ENCODE results near the gene TNNC2.

TNNC2 gene

GRCh38 chr20:45841407-45842129 is 14.5 kb upstream of the TNNC2 start:
- TF ChIP-seq TAF1 (IDR thresholded peaks at IDR 0.05; ENCODE audit: low read depth): no peak
- no peak for TF ChIP-seq EP300 (IDR thresholded peaks at IDR 0.05; ENCODE audit: borderline replicate concordance)
- no peak for TF ChIP-seq FOXM1 (IDR thresholded peaks at IDR 0.05; ENCODE audit: borderline replicate concordance, low read depth)
- TF ChIP-seq, protein P1, sequence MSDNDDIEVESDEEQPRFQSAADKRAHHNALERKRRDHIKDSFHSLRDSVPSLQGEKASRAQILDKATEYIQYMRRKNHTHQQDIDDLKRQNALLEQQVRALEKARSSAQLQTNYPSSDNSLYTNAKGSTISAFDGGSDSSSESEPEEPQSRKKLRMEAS (IDR thresholded peaks at IDR 0.05): no peak
- no peak for TF ChIP-seq REST (IDR thresholded peaks at IDR 0.05; ENCODE audit: low read depth)
- TF ChIP-seq YY1 (IDR thresholded peaks at IDR 0.05; ENCODE audit: low read depth): no peak
- no peak for TF ChIP-seq EGR1 (IDR thresholded peaks at IDR 0.05)
- no peak for TF ChIP-seq USF1 (IDR thresholded peaks at IDR 0.05)

GRCh38 chr20:45840700-45841198 is 13.6 kb upstream of the TNNC2 start:
- no peak for TF ChIP-seq YY1 (IDR thresholded peaks at IDR 0.05; ENCODE audit: low read depth)
- TF ChIP-seq USF1 (IDR thresholded peaks at IDR 0.05): no peak
- no peak for TF ChIP-seq TCF12 (IDR thresholded peaks at IDR 0.05; ENCODE audit: low read depth)
- TF ChIP-seq RAD21 (IDR thresholded peaks at IDR 0.05; ENCODE audit: low read depth): no peak
- TF ChIP-seq, protein P1 (IDR thresholded peaks at IDR 0.05): no peak

- TF ChIP-seq TCF12 (IDR thresholded peaks at IDR 0.05; ENCODE audit: low read depth): no peak
- TF ChIP-seq RAD21 (IDR thresholded peaks at IDR 0.05; ENCODE audit: low read depth): no peak
- TF ChIP-seq TAF1 (IDR thresholded peaks at IDR 0.05; ENCODE audit: low read depth): no peak
- TF ChIP-seq FOXM1 (IDR thresholded peaks at IDR 0.05; ENCODE audit: borderline replicate concordance, low read depth): no peak
- no peak for TF ChIP-seq YY1 (IDR thresholded peaks at IDR 0.05; ENCODE audit: low read depth)
- TF ChIP-seq CREB1 (IDR thresholded peaks at IDR 0.05; ENCODE audit: low read depth): no peak
- no peak for TF ChIP-seq USF1 (IDR thresholded peaks at IDR 0.05)
- TF ChIP-seq ZBTB7A (IDR thresholded peaks at IDR 0.05; ENCODE audit: low read depth): no peak
- TF ChIP-seq EP300 (IDR thresholded peaks at IDR 0.05; ENCODE audit: borderline replicate concordance): no peak
- no peak for TF ChIP-seq TEAD4 (IDR thresholded peaks at IDR 0.05)
- no peak for TF ChIP-seq REST (IDR thresholded peaks at IDR 0.05; ENCODE audit: low read depth)
- TF ChIP-seq, protein P1 (IDR thresholded peaks at IDR 0.05): no peak
- TF ChIP-seq CEBPB (IDR thresholded peaks at IDR 0.05): no peak
- no peak for TF ChIP-seq EGR1 (IDR thresholded peaks at IDR 0.05)
- TF ChIP-seq NFIC (IDR thresholded peaks at IDR 0.05): no peak
Observed at GRCh38 chr20:45836841-45837240, 9.7 kb upstream of the TNNC2 start.

- TF ChIP-seq ZBTB7A (IDR thresholded peaks at IDR 0.05; ENCODE audit: low read depth): no peak
- TF ChIP-seq TCF12 (IDR thresholded peaks at IDR 0.05; ENCODE audit: low read depth): no peak
- TF ChIP-seq RAD21 (IDR thresholded peaks at IDR 0.05; ENCODE audit: low read depth): no peak
- TF ChIP-seq TAF1 (IDR thresholded peaks at IDR 0.05; ENCODE audit: low read depth): no peak
- no peak for TF ChIP-seq YY1 (IDR thresholded peaks at IDR 0.05; ENCODE audit: low read depth)
- no peak for TF ChIP-seq USF1 (IDR thresholded peaks at IDR 0.05)
- TF ChIP-seq EGR1 (IDR thresholded peaks at IDR 0.05): no peak
- TF ChIP-seq CEBPB (IDR thresholded peaks at IDR 0.05): no peak
- no peak for TF ChIP-seq CREB1 (IDR thresholded peaks at IDR 0.05; ENCODE audit: low read depth)
- no peak for TF ChIP-seq TEAD4 (IDR thresholded peaks at IDR 0.05)
- TF ChIP-seq REST (IDR thresholded peaks at IDR 0.05; ENCODE audit: low read depth): no peak
- no peak for TF ChIP-seq FOXM1 (IDR thresholded peaks at IDR 0.05; ENCODE audit: borderline replicate concordance, low read depth)
Observed at GRCh38 chr20:45835825-45836224, 8.7 kb upstream of the TNNC2 start.

Measured in Ishikawa (cell line).